ENCODE measurements around the gene COMTD1. TPM values are rescaled to one million over a fixed set of nuclear protein-coding genes. Genes with fewer than 3 reads are reported as not detected.

COMTD1 gene
- polyA plus RNA-seq, 3 donors = 15.6 to 16.5 (median 16.1) TPM

GRCh38 chr10:75246506-75246905 is 10.7 kb upstream of the COMTD1 start:
- Histone ChIP-seq H3K4me1 (ENCODE audit: control insufficient read depth in 1 of 2, insufficient read depth in 2 of 2, low read length in 2 of 2) (no peaks in the 10 kb centered on the region), H3K4me3 (replicated peaks in 1 of 3; ENCODE audit: low read depth in 2 of 3, low read length in 3 of 3) (no peak overlapping the region), H3K9me3 (replicated peaks in 1 of 2; ENCODE audit: control insufficient read depth in 1 of 2, insufficient read depth in 1 of 2, low read length in 2 of 2) (no peaks in the 10 kb centered on the region), H2AFZ (ENCODE audit: insufficient read depth, low read depth, low read length, poor library complexity, severe bottlenecking) (no peak overlapping the region), H3K79me2 (ENCODE audit: insufficient read depth, low read length) (no peaks in the 10 kb centered on the region), H3K4me2 (replicated peaks; ENCODE audit: extremely low read depth, low read length, poor library complexity, severe bottlenecking) (no peak overlapping the region), H3K36me3 (replicated peaks in 1 of 2; ENCODE audit: control insufficient read depth in 1 of 2, insufficient read depth in 2 of 2, low read length in 2 of 2) (no peaks in the 10 kb centered on the region), H3K27me3 (ENCODE audit: control insufficient read depth in 2 of 2, insufficient read depth in 2 of 2, low read length in 2 of 2) (no peaks in the 10 kb centered on the region), H4K20me1 (ENCODE audit: insufficient read depth, low read length) (no peaks in the 10 kb centered on the region), H3K27ac (ENCODE audit: low read depth in 1 of 2, low read length in 2 of 2) (no peak overlapping the region), H3K9ac (ENCODE audit: insufficient read depth, low read length, poor library complexity, severe bottlenecking) (no peak overlapping the region)
- 90% methylated on average over 2 of the region's 6 CpGs for WGBS (ENCODE audit: insufficient coverage)
- Mint-ChIP-seq H3K4me3 (no peak overlapping the region), H3K4me1 (no peaks in the 10 kb centered on the region), H3K27me3 (ENCODE audit: low read depth in 3 of 3) (peaks cover 3 to 5% (median 4%) of the 10 kb centered on the region in 3 donors), H3K9me3 (peaks cover 0 to 4% (median 0%) of the 10 kb centered on the region in 7 donors), H3K27ac (no peak overlapping the region), H3K36me3 (no peaks in the 10 kb centered on the region)
- intact Hi-C loops (cut with micrococcal nuclease) = no loop called here
- no peak for DNase-seq
- no peak for TF ChIP-seq CTCF (IDR thresholded peaks at IDR 0.05)

- H3K4me3 Mint-ChIP-seq = no peak overlapping the region
- H3K4me2 ChIP-seq (replicated peaks; ENCODE audit: extremely low read depth, low read length, poor library complexity, severe bottlenecking) = no peak overlapping the region
- H3K4me3 ChIP-seq (replicated peaks in 1 of 3; ENCODE audit: low read depth in 2 of 3, low read length in 3 of 3) = no peak overlapping the region
- H3K27me3 ChIP-seq (ENCODE audit: control insufficient read depth in 2 of 2, insufficient read depth in 2 of 2, low read length in 2 of 2) = no peaks in the 10 kb centered on the region
- H3K27ac ChIP-seq (ENCODE audit: low read depth in 1 of 2, low read length in 2 of 2) = no peak overlapping the region
- no peak overlapping the region for H3K9ac ChIP-seq (ENCODE audit: insufficient read depth, low read length, poor library complexity, severe bottlenecking)
- intact Hi-C loops (cut with micrococcal nuclease) = no loop called here
- H3K36me3 Mint-ChIP-seq = no peaks in the 10 kb centered on the region
- H2AFZ ChIP-seq (ENCODE audit: insufficient read depth, low read depth, low read length, poor library complexity, severe bottlenecking) = no peak overlapping the region
- H3K36me3 ChIP-seq (replicated peaks in 1 of 2; ENCODE audit: control insufficient read depth in 1 of 2, insufficient read depth in 2 of 2, low read length in 2 of 2) = no peaks in the 10 kb centered on the region
- no peaks in the 10 kb centered on the region for H3K9me3 Mint-ChIP-seq
- no peak for TF ChIP-seq CTCF (IDR thresholded peaks at IDR 0.05)
- H3K9me3 ChIP-seq (replicated peaks in 1 of 2; ENCODE audit: control insufficient read depth in 1 of 2, insufficient read depth in 1 of 2, low read length in 2 of 2) = no peaks in the 10 kb centered on the region
- peak overlapping the region in 1 of 7 donors; percentile 59 for H3K27ac Mint-ChIP-seq
- peaks cover 1 to 7% (median 2%) of the 10 kb centered on the region in 3 donors for H3K27me3 Mint-ChIP-seq (ENCODE audit: low read depth in 3 of 3)
- no peaks in the 10 kb centered on the region for H3K4me1 Mint-ChIP-seq
- no peak for DNase-seq
- 84% methylated on average over 7 of the region's 10 CpGs for WGBS (ENCODE audit: insufficient coverage)
- no peaks in the 10 kb centered on the region for H3K79me2 ChIP-seq (ENCODE audit: insufficient read depth, low read length)
- H4K20me1 ChIP-seq (ENCODE audit: insufficient read depth, low read length) = no peaks in the 10 kb centered on the region
- H3K4me1 ChIP-seq (ENCODE audit: control insufficient read depth in 1 of 2, insufficient read depth in 2 of 2, low read length in 2 of 2) = no peaks in the 10 kb centered on the region
Measured at GRCh38 chr10:75245354-75246250, 9.8 kb upstream of the COMTD1 start.

All from CD14-positive monocyte (primary cell).